ENCODE data around the gene ASB7. TPM values are rescaled to one million over a fixed set of nuclear protein-coding genes. Genes with fewer than 3 reads are reported as not detected.
A peak's percentile ranks its signal among the peaks of the same experiment; 100 is the strongest.
"Not testable (repeated sequence)": the region's sequence is repeated elsewhere in the genome, so short reads cannot be mapped to it uniquely, and the experiment has no call there.

The ASB7 gene
- polyA plus RNA-seq, 1 donor (not counting 4 experiments of a cell fraction or from before 2014, with no cell fraction given): 10.8 TPM

GRCh38 chr15:100671858-100672543 lies 69.6 kb downstream of the ASB7 start:
- no peak overlapping the region for H3K4me2 ChIP-seq (ENCODE audit: control insufficient read depth, extremely low read depth, insufficient read depth, low read depth, low read length)
- H3K9ac ChIP-seq (ENCODE audit: control insufficient read depth, extremely low read depth, insufficient read depth, low read length): no peak overlapping the region
- dilution Hi-C loops (cut with MboI; ENCODE audit: extremely low pct_ligation_motif_present, low sequenced_read_pairs): no loop called here
- no peaks in the 10 kb centered on the region for H3K79me2 ChIP-seq (ENCODE audit: control insufficient read depth, insufficient read depth, low read length)
- H3K27ac ChIP-seq (ENCODE audit: control insufficient read depth, insufficient read depth, low read length): no peak overlapping the region
- DNase-seq (ENCODE audit: low read depth, low spot score): no peak
- H3K9me3 ChIP-seq (ENCODE audit: control insufficient read depth, low read depth, low read length): no peaks in the 10 kb centered on the region
- H3K4me1 ChIP-seq (ENCODE audit: control insufficient read depth, extremely low read depth, insufficient read depth, low read length): no peaks in the 10 kb centered on the region
- H3K36me3 ChIP-seq (ENCODE audit: control insufficient read depth in 2 of 2, extremely low read depth in 1 of 2, insufficient read depth in 2 of 2, low read length in 2 of 2): no peaks in the 10 kb centered on the region
- TF ChIP-seq CTCF (optimal IDR thresholded peaks at IDR 0.05 in 1 of 3, IDR thresholded peaks at IDR 0.05 in 1 of 3, conservative IDR thresholded peaks at IDR 0.05 in 1 of 3; ENCODE audit: extremely low read depth in 1 of 3, insufficient read depth in 2 of 3, low read length in 3 of 3): peak; percentile 20 to 66 (median 26)
- no peak for TF ChIP-seq EZH2 (IDR thresholded peaks at IDR 0.05; ENCODE audit: low read length)
- H3K27me3 ChIP-seq (ENCODE audit: control insufficient read depth, extremely low read depth, insufficient read depth, low read length): no peaks in the 10 kb centered on the region
- H3K4me3 ChIP-seq (ENCODE audit: control insufficient read depth in 2 of 3, extremely low read depth in 1 of 3, insufficient read depth in 2 of 3, low read depth in 1 of 3, low read length in 3 of 3): no peak overlapping the region
- peak; percentile 5 for FAIRE-seq
- H2AFZ ChIP-seq (ENCODE audit: control insufficient read depth, low read length): no peak overlapping the region
- no peaks in the 10 kb centered on the region for H4K20me1 ChIP-seq (ENCODE audit: control insufficient read depth, extremely low read depth, insufficient read depth, low read length)
- no peaks in the 10 kb centered on the region for H3K9me1 ChIP-seq (ENCODE audit: control insufficient read depth, extremely low read depth, insufficient read depth, low read length)

- H3K4me2 ChIP-seq (ENCODE audit: control insufficient read depth, extremely low read depth, insufficient read depth, low read depth, low read length): no peak overlapping the region
- no peaks in the 10 kb centered on the region for H4K20me1 ChIP-seq (ENCODE audit: control insufficient read depth, extremely low read depth, insufficient read depth, low read length)
- H3K9me3 ChIP-seq (ENCODE audit: control insufficient read depth, low read depth, low read length): no peaks in the 10 kb centered on the region
- DNase-seq (ENCODE audit: low read depth, low spot score) (no peak), FAIRE-seq (no peak)
- no peak overlapping the region for H3K4me3 ChIP-seq (ENCODE audit: control insufficient read depth in 2 of 3, extremely low read depth in 1 of 3, insufficient read depth in 2 of 3, low read depth in 1 of 3, low read length in 3 of 3)
- H3K9me1 ChIP-seq (ENCODE audit: control insufficient read depth, extremely low read depth, insufficient read depth, low read length): no peaks in the 10 kb centered on the region
- no peak overlapping the region for H2AFZ ChIP-seq (ENCODE audit: control insufficient read depth, low read length)
- H3K27me3 ChIP-seq (ENCODE audit: control insufficient read depth, extremely low read depth, insufficient read depth, low read length): no peaks in the 10 kb centered on the region
- dilution Hi-C loops (cut with MboI; ENCODE audit: extremely low pct_ligation_motif_present, low sequenced_read_pairs): no loop called here
- no peak overlapping the region for H3K27ac ChIP-seq (ENCODE audit: control insufficient read depth, insufficient read depth, low read length)
- no peak overlapping the region for H3K9ac ChIP-seq (ENCODE audit: control insufficient read depth, extremely low read depth, insufficient read depth, low read length)
- H3K79me2 ChIP-seq (ENCODE audit: control insufficient read depth, insufficient read depth, low read length): no peaks in the 10 kb centered on the region
- no peaks in the 10 kb centered on the region for H3K36me3 ChIP-seq (ENCODE audit: control insufficient read depth in 2 of 2, extremely low read depth in 1 of 2, insufficient read depth in 2 of 2, low read length in 2 of 2)
- TF ChIP-seq EZH2 (IDR thresholded peaks at IDR 0.05; ENCODE audit: low read length) (no peak), CTCF (optimal IDR thresholded peaks at IDR 0.05 in 1 of 3, IDR thresholded peaks at IDR 0.05 in 1 of 3, conservative IDR thresholded peaks at IDR 0.05 in 1 of 3; ENCODE audit: extremely low read depth in 1 of 3, insufficient read depth in 2 of 3, low read length in 3 of 3) (no peak)
- H3K4me1 ChIP-seq (ENCODE audit: control insufficient read depth, extremely low read depth, insufficient read depth, low read length): no peaks in the 10 kb centered on the region
Measured at GRCh38 chr15:100672959-100673358, 70.6 kb downstream of the ASB7 start.

- FAIRE-seq; H3K36me3 ChIP-seq (ENCODE audit: control insufficient read depth in 2 of 2, extremely low read depth in 1 of 2, insufficient read depth in 2 of 2, low read length in 2 of 2); H3K27me3 ChIP-seq (ENCODE audit: control insufficient read depth, extremely low read depth, insufficient read depth, low read length); H3K9me3 ChIP-seq (ENCODE audit: control insufficient read depth, low read depth, low read length); H3K9me1 ChIP-seq (ENCODE audit: control insufficient read depth, extremely low read depth, insufficient read depth, low read length); H3K4me1 ChIP-seq (ENCODE audit: control insufficient read depth, extremely low read depth, insufficient read depth, low read length); DNase-seq (ENCODE audit: low read depth, low spot score); H4K20me1 ChIP-seq (ENCODE audit: control insufficient read depth, extremely low read depth, insufficient read depth, low read length); H3K79me2 ChIP-seq (ENCODE audit: control insufficient read depth, insufficient read depth, low read length); dilution Hi-C loops (cut with MboI; ENCODE audit: extremely low pct_ligation_motif_present, low sequenced_read_pairs); H3K27ac ChIP-seq (ENCODE audit: control insufficient read depth, insufficient read depth, low read length); H3K9ac ChIP-seq (ENCODE audit: control insufficient read depth, extremely low read depth, insufficient read depth, low read length); H3K4me2 ChIP-seq (ENCODE audit: control insufficient read depth, extremely low read depth, insufficient read depth, low read depth, low read length); H2AFZ ChIP-seq (ENCODE audit: control insufficient read depth, low read length); H3K4me3 ChIP-seq (ENCODE audit: control insufficient read depth in 2 of 3, extremely low read depth in 1 of 3, insufficient read depth in 2 of 3, low read depth in 1 of 3, low read length in 3 of 3): not testable (repeated sequence)
Measured at GRCh38 chr15:100679151-100679550, 76.8 kb downstream of the ASB7 start.

Data from keratinocyte (primary cell).